BLaER1 treated with 17β-estradiol and CSF1 and Interleukin-3, amounts not matched to agents 10 nM and 100 nM (cell line): ENCODE measurements around the gene RPL23.
"Not testable (repeated sequence)": the region's sequence is repeated elsewhere in the genome, so short reads cannot be mapped to it uniquely, and the experiment has no call there.

Source experiments
- H3K27ac ChIP-seq, 11 experiments: shearing (Covaris generic); formaldehyde crosslinking; 2 replicates each; pipeline ENCODE4 v1.8.1; 2022
- H3K27me3 ChIP-seq, 11 experiments: shearing (Covaris generic); formaldehyde crosslinking; 2 replicates each; pipeline ENCODE4 v1.8.1; 2022
- H3K36me3 ChIP-seq, 11 experiments: shearing (Covaris generic); formaldehyde crosslinking; 2 replicates each; pipeline ENCODE4 v1.8.1; 2022
- H3K4me1 ChIP-seq, 10 experiments: shearing (Covaris generic); formaldehyde crosslinking; 2 replicates each; pipeline ENCODE4 v1.8.1; 2022
- H3K4me2 ChIP-seq, 11 experiments: shearing (Covaris generic); formaldehyde crosslinking; 2 replicates each; pipeline ENCODE4 v1.8.1; 2022
- H3K4me3 ChIP-seq, 10 experiments: shearing (Covaris generic); formaldehyde crosslinking; 2 replicates each; pipeline ENCODE4 v1.8.1; 2022
- H3K9ac ChIP-seq, 11 experiments: shearing (Covaris generic); formaldehyde crosslinking; 2 replicates each; pipeline ENCODE4 v1.8.1; 2022
- H3K9me3 ChIP-seq, 11 experiments: shearing (Covaris generic); formaldehyde crosslinking; replicated peaks in 1 of 11; 2 replicates each; pipeline ENCODE4 v1.8.1; 2022
- H4K20me1 ChIP-seq, 11 experiments: shearing (Covaris generic); formaldehyde crosslinking; 2 replicates each; pipeline ENCODE4 v1.8.1; 2022
- Cebpa-rat ChIP-seq, 11 experiments: shearing (Covaris generic); IDR thresholded peaks; 2 replicates each; pipeline ENCODE4 v1.8.1; 2022

Gene RPL23

GRCh38 chr17:38867968-38868816, 14.7 kb upstream of the RPL23 start:
- peak overlapping the region; percentile 79 to 98 (median 89) for H3K4me2 ChIP-seq
- no peaks in the 10 kb centered on the region for H3K9me3 ChIP-seq
- TF ChIP-seq Cebpa-rat (IDR thresholded peaks at IDR 0.05) = no peak
- peak overlapping the region; percentile 84 to 99 (median 96) for H3K4me3 ChIP-seq
- H3K36me3 ChIP-seq = peaks cover 0 to 15% (median 6%) of the 10 kb centered on the region in 11 experiments; a peak in 11 of 22 replicates
- H3K4me1 ChIP-seq = peaks cover 37 to 66% (median 55%) of the 10 kb centered on the region in 10 experiments
- peaks cover 16 to 26% (median 25%) of the 10 kb centered on the region in 11 experiments for H4K20me1 ChIP-seq
- H3K27me3 ChIP-seq = no peaks in the 10 kb centered on the region
- H3K9ac ChIP-seq = peak overlapping the region; percentile 85 to 96 (median 90)
- peak overlapping the region; percentile 56 to 96 (median 90); a peak in 21 of 22 replicates for H3K27ac ChIP-seq

GRCh38 chr17:38867179-38867967, 13.9 kb upstream of the RPL23 start:
- Histone ChIP-seq H3K4me2 (peak overlapping the region; percentile 79 to 98 (median 89)), H3K27me3 (no peaks in the 10 kb centered on the region), H3K9me3 (no peaks in the 10 kb centered on the region), H3K4me1 (peaks cover 33 to 66% (median 54%) of the 10 kb centered on the region in 10 experiments), H4K20me1 (peaks cover 9 to 17% (median 17%) of the 10 kb centered on the region in 11 experiments), H3K27ac (peak overlapping the region in 9 of 11 experiments; percentile 82 to 96 (median 90); a peak in 14 of 22 replicates), H3K4me3 (peak overlapping the region; percentile 84 to 99 (median 96); a peak in 18 of 20 replicates), H3K36me3 (peaks cover 0 to 7% (median 0%) of the 10 kb centered on the region in 11 experiments; a peak in 3 of 22 replicates), H3K9ac (peak overlapping the region; percentile 85 to 96 (median 90); a peak in 19 of 22 replicates)
- no peak for TF ChIP-seq Cebpa-rat (IDR thresholded peaks at IDR 0.05)

- H3K9me3 ChIP-seq = no peaks in the 10 kb centered on the region
- H3K4me3 ChIP-seq = no peak overlapping the region
- no peaks in the 10 kb centered on the region for H4K20me1 ChIP-seq
- H3K36me3 ChIP-seq = no peaks in the 10 kb centered on the region
- H3K4me1 ChIP-seq = peaks cover 24 to 56% (median 41%) of the 10 kb centered on the region in 10 experiments
- peak overlapping the region in 3 of 11 experiments; percentile 57 to 65 (median 62); a peak in 2 of 22 replicates for H3K4me2 ChIP-seq
- H3K9ac ChIP-seq = no peak overlapping the region
- peak overlapping the region in 2 of 11 experiments; percentile 60 to 62; a peak in 2 of 22 replicates for H3K27ac ChIP-seq
- no peak for TF ChIP-seq Cebpa-rat (IDR thresholded peaks at IDR 0.05)
- no peaks in the 10 kb centered on the region for H3K27me3 ChIP-seq
Observed at GRCh38 chr17:38864636-38865398, 11.3 kb upstream of the RPL23 start.

- Histone ChIP-seq H4K20me1 (no peaks in the 10 kb centered on the region), H3K36me3 (no peaks in the 10 kb centered on the region), H3K4me3 (no peak overlapping the region), H3K27me3 (no peaks in the 10 kb centered on the region), H3K9ac (no peak overlapping the region), H3K27ac (no peak overlapping the region), H3K4me1 (peaks cover 15 to 48% (median 30%) of the 10 kb centered on the region in 10 experiments), H3K9me3 (no peaks in the 10 kb centered on the region), H3K4me2 (no peak overlapping the region)
- TF ChIP-seq Cebpa-rat (IDR thresholded peaks at IDR 0.05) = no peak
Observed at GRCh38 chr17:38861399-38861843, 7.9 kb upstream of the RPL23 start.

GRCh38 chr17:38857271-38857670, 3.8 kb upstream of the RPL23 start:
- Histone ChIP-seq H3K4me2 (peak overlapping the region in 5 of 11 experiments; percentile 0 to 77 (median 30); a peak in 8 of 22 replicates), H3K27ac (no peak overlapping the region), H3K9ac (no peak overlapping the region), H3K4me3 (no peak overlapping the region), H4K20me1 (peaks cover 7 to 11% (median 8%) of the 10 kb centered on the region in 11 experiments), H3K36me3 (peaks cover 6 to 9% (median 8%) of the 10 kb centered on the region in 11 experiments), H3K27me3 (no peaks in the 10 kb centered on the region), H3K9me3 (no peaks in the 10 kb centered on the region; a peak in 2 of 22 replicates), H3K4me1 (peaks cover 5 to 27% (median 16%) of the 10 kb centered on the region in 10 experiments; a peak in 19 of 20 replicates)
- TF ChIP-seq Cebpa-rat (IDR thresholded peaks at IDR 0.05) = no peak

GRCh38 chr17:38855101-38855714, 1.7 kb upstream of the RPL23 start:
- H3K9ac ChIP-seq, H3K27me3 ChIP-seq, H3K4me3 ChIP-seq, H3K4me2 ChIP-seq, H3K9me3 ChIP-seq: not testable (repeated sequence)
- peaks cover 22 to 43% (median 32%) of the 10 kb centered on the region in 10 experiments for H3K4me1 ChIP-seq
- H3K27ac ChIP-seq = peak overlapping the region in 5 of 11 experiments; percentile 90 to 98 (median 96); a peak in 4 of 22 replicates
- peaks cover 27 to 32% (median 29%) of the 10 kb centered on the region in 11 experiments for H4K20me1 ChIP-seq
- peaks cover 27 to 29% (median 28%) of the 10 kb centered on the region in 11 experiments for H3K36me3 ChIP-seq

- H3K27ac ChIP-seq = peak overlapping the region; percentile 86 to 98 (median 92)
- no peak for TF ChIP-seq Cebpa-rat (IDR thresholded peaks at IDR 0.05)
- peak overlapping the region; percentile 71 to 95 (median 91) for H3K4me3 ChIP-seq
- no peaks in the 10 kb centered on the region; a peak in 2 of 22 replicates for H3K9me3 ChIP-seq
- H3K4me2 ChIP-seq = peak overlapping the region; percentile 92 to 99 (median 96)
- H3K27me3 ChIP-seq = no peaks in the 10 kb centered on the region
- peaks cover 31 to 51% (median 42%) of the 10 kb centered on the region in 10 experiments for H3K4me1 ChIP-seq
- peaks cover 51 to 55% (median 53%) of the 10 kb centered on the region in 11 experiments for H4K20me1 ChIP-seq
- peak overlapping the region; percentile 87 to 99 (median 94) for H3K9ac ChIP-seq
- H3K36me3 ChIP-seq = peaks cover 50 to 53% (median 52%) of the 10 kb centered on the region in 11 experiments
Observed at GRCh38 chr17:38852771-38853291, 690 bp downstream of the RPL23 start.
